Endothelial cell of umbilical vein (primary cell): Measurements from ENCODE around the gene SLC35E4. TPM values are rescaled to one million over a fixed set of nuclear protein-coding genes. Genes with fewer than 3 reads are reported as not detected.

ENCODE experiments used
- BruUV-seq: library from RNA; stranded (reverse); fragments of 400-500 nt; replicated peaks from 2 replicates; lab custom pipeline; 2021; lab: Mats Ljungman, UMichigan
- CTCF ChIA-PET: fragments of 300-600, 350-600 bp; sonication (Branson Sonifier 250); formaldehyde crosslinking; loops from one replicate; lab custom pipeline; 2021; ENCODE audit warnings: antibody characterized with exemption, inconsistent platforms; lab: Charles Lee
- POLR2A ChIA-PET: fragments of 300-600, 350-600 bp; sonication (Branson Sonifier 250); formaldehyde crosslinking; loops from one replicate; lab custom pipeline; 2021; ENCODE audit warnings: antibody characterized with exemption, inconsistent platforms; lab: Charles Lee
- DNase-seq: peaks from one replicate; pipeline ENCODE4 v3.0.0-alpha.2; 2011; ENCODE audit warnings: low read depth, low spot score
- FAIRE-seq: peaks from 2 replicates; lab custom pipeline; 2011; peaks lifted over from hg19 to GRCh38; lab: Jason Lieb, UNC
- H2AFZ ChIP-seq: 2 replicates; pipeline ENCODE4 v1.6.0; 2012; ENCODE audit warnings: low read depth, low read length, control low read depth, inconsistent platforms
- H3K27ac ChIP-seq: 2 replicates; pipeline ENCODE4 v1.5.1; 2011; ENCODE audit warnings: low read depth, mild to moderate bottlenecking, control low read depth, low read length, moderate library complexity; ENCODE audit not compliant: insufficient read depth
- H3K27me3 ChIP-seq, 2 experiments: 2 replicates each; pipeline versions ENCODE4 v1.6.0 to v1.6.1; 2011; ENCODE audit warnings: low read length in 2 of 2, mixed read lengths in 1 of 2; ENCODE audit not compliant: control insufficient read depth in 2 of 2, insufficient read depth in 2 of 2
- H3K36me3 ChIP-seq, 2 experiments: 2 replicates in 1 of 2; 3 replicates in 1 of 2; pipeline ENCODE4 v1.5.1; 2011; ENCODE audit warnings: low read length in 2 of 2, mild to moderate bottlenecking in 1 of 2, moderate library complexity in 1 of 2; ENCODE audit not compliant: control insufficient read depth in 2 of 2, insufficient read depth in 2 of 2; ENCODE audit errors: extremely low read depth in 1 of 2
- H3K4me1 ChIP-seq: 3 replicates; pipeline ENCODE4 v1.5.1; 2011; ENCODE audit warnings: mild to moderate bottlenecking, low read length; ENCODE audit not compliant: control insufficient read depth, insufficient read depth; ENCODE audit errors: extremely low read depth
- H3K4me2 ChIP-seq: 2 replicates; pipeline ENCODE4 v1.6.1; 2011; ENCODE audit warnings: low read length, control low read depth, mixed read lengths; ENCODE audit not compliant: insufficient read depth
- H3K4me3 ChIP-seq, 3 experiments: fragments of 200-600 bp in 1 of 3; sonication (generic), shearing (Covaris generic) in 1 of 3; replicated peaks in 1 of 3; 2 replicates each; pipeline ENCODE4 v1.5.1; 2011 to 2016; ENCODE audit warnings: control low read depth in 3 of 3, low read length in 3 of 3, mild to moderate bottlenecking in 2 of 3, inconsistent platforms in 1 of 3, low read depth in 1 of 3, moderate library complexity in 1 of 3; ENCODE audit not compliant: insufficient read depth in 1 of 3
- H3K79me2 ChIP-seq: 2 replicates; pipeline ENCODE4 v1.6.0; 2012; ENCODE audit warnings: low read length, inconsistent platforms; ENCODE audit not compliant: control insufficient read depth, insufficient read depth
- H3K9ac ChIP-seq: replicated peaks from 2 replicates; pipeline ENCODE3; 2011; ENCODE audit warnings: low read length, control low read depth; ENCODE audit not compliant: insufficient read depth; ENCODE audit errors: extremely low read depth
- H3K9me1 ChIP-seq: replicated peaks from 3 replicates; pipeline ENCODE4 v1.6.0; 2011; ENCODE audit warnings: mild to moderate bottlenecking, low read length; ENCODE audit not compliant: control insufficient read depth, insufficient read depth; ENCODE audit errors: extremely low read depth
- H3K9me3 ChIP-seq: replicated peaks from 2 replicates; pipeline ENCODE4 v1.5.1; 2012; ENCODE audit warnings: low read length, inconsistent platforms; ENCODE audit not compliant: control insufficient read depth, insufficient read depth
- H4K20me1 ChIP-seq: replicated peaks from 2 replicates; pipeline ENCODE3; 2011; ENCODE audit warnings: mild to moderate bottlenecking, low read length; ENCODE audit not compliant: control insufficient read depth, insufficient read depth; ENCODE audit errors: extremely low read depth
- EZH2 ChIP-seq: IDR thresholded peaks from 2 replicates; pipeline ENCODE4 v1.6.1; 2012; ENCODE audit warnings: borderline replicate concordance, low read depth, mild to moderate bottlenecking, moderate library complexity, low read length, inconsistent platforms; ENCODE audit not compliant: severe bottlenecking
- FOS ChIP-seq: IDR thresholded peaks from 2 replicates; pipeline ENCODE4 v1.6.1; 2011; ENCODE audit warnings: mild to moderate bottlenecking, low read length, moderate library complexity, borderline replicate concordance; ENCODE audit not compliant: insufficient read depth
- GATA2 ChIP-seq: IDR thresholded peaks from 2 replicates; pipeline ENCODE4 v1.7.0; 2011; ENCODE audit warnings: low read depth, mild to moderate bottlenecking, moderate library complexity, mixed read lengths, low read length; ENCODE audit not compliant: insufficient read length, insufficient read depth
- JUN ChIP-seq: IDR thresholded peaks from 2 replicates; pipeline ENCODE4 v1.6.1; 2011; ENCODE audit warnings: borderline replicate concordance, low read depth; ENCODE audit not compliant: insufficient read length, insufficient read depth
- MYC ChIP-seq: IDR thresholded peaks from one replicate; pipeline ENCODE4 v1.6.1; 2011; ENCODE audit warnings: mild to moderate bottlenecking, low read depth, low read length
- POLR2A ChIP-seq: IDR thresholded peaks from 2 replicates; pipeline ENCODE4 v1.6.1; 2012; ENCODE audit warnings: low read depth, mild to moderate bottlenecking, control low read depth, low read length
- POLR2AphosphoS5 ChIP-seq: IDR thresholded peaks from 2 replicates; pipeline ENCODE4 v1.6.1; 2012; ENCODE audit warnings: low read depth, mild to moderate bottlenecking, control low read depth, low read length, moderate library complexity; ENCODE audit not compliant: insufficient read depth
- dilution Hi-C: fragments of 300-500 bp; cut with MboI; formaldehyde crosslinking; loops from one replicate; pipeline ENCODE4 v1.15.0; 2019; ENCODE audit warnings: low sequenced_read_pairs; ENCODE audit not compliant: extremely low pct_ligation_motif_present
- intact Hi-C: fragments of 100-400 bp; cut with micrococcal nuclease; formaldehyde crosslinking; loops from one replicate; pipeline ENCODE4 v1.10.0; 2022
- polyA plus RNA-seq, 4 experiments: library from polyadenylated mRNA; depleted of rRNA in 3 of 4; stranded (reverse) in 3 of 4; unstranded in 1 of 4; fragments of >200 nt; gene quantifications; 2 replicates each; pipeline versions ENCODE4 v1.2.1 to v1.2.3, GENCODE V29; 2011 to 2012; ENCODE audit warnings: missing spikeins in 1 of 4
- total RNA-seq: library from RNA; stranded (reverse); gene quantifications from 2 replicates; pipeline ENCODE4 v1.2.3, GENCODE V29; 2021
- TF ChIP-seq, protein P1 (sequence below): IDR thresholded peaks from 2 replicates; pipeline ENCODE4 v1.6.1; 2011; ENCODE audit not compliant: insufficient read depth, insufficient read length
- TF ChIP-seq, protein P2 (sequence below), 2 donors: IDR thresholded peaks; 1 replicate in 1 of 2; 2 replicates in 1 of 2; pipeline ENCODE4 v1.5.1; 2011; ENCODE audit warnings: low read length in 2 of 2, mild to moderate bottlenecking in 2 of 2, moderate library complexity in 2 of 2, control low read depth in 1 of 2, inconsistent platforms in 1 of 2, low read depth in 1 of 2; ENCODE audit not compliant: insufficient read depth in 1 of 2; ENCODE audit errors: extremely low read depth in 1 of 2

Gene SLC35E4
- total and polyA plus RNA-seq, 2 donors (not counting 3 experiments of a cell fraction or from before 2014, with no cell fraction given): 10.7 to 15.3 TPM

DNA sequence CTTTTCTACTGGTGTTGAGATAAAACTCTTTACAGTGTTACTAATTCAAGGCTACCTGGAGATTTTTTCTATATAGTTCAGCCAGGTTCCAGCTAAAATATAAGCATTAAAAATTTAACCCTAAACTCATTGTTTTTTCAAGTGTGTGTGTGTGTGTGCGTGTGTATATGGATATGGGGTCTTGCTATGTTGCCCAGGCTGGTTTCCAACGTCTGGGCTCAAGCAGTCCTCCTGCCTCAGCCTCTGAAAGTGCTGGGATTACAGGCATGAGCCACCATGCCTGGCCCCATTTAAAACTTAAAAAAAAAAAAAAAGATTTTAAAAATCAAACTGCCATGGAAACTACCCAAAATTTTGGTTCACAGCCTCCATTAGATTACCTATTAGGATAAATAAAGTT is 39.4 kb upstream of the SLC35E4 start:
- POLR2A ChIA-PET: interaction anchor here (0.7 kb wide), 1 partner anchor 8 kb away, joined by 3 read pairs; no protein-coding TSS in a partner anchor
- TF ChIP-seq MYC: no peak
- TF ChIP-seq POLR2AphosphoS5: no peak
- TF ChIP-seq, protein P1, sequence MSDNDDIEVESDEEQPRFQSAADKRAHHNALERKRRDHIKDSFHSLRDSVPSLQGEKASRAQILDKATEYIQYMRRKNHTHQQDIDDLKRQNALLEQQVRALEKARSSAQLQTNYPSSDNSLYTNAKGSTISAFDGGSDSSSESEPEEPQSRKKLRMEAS: no peak
- no peak for TF ChIP-seq JUN
- TF ChIP-seq GATA2: no peak
- no peak for TF ChIP-seq EZH2
- no peak for TF ChIP-seq POLR2A
- no peak for TF ChIP-seq FOS
- TF ChIP-seq, protein P2, sequence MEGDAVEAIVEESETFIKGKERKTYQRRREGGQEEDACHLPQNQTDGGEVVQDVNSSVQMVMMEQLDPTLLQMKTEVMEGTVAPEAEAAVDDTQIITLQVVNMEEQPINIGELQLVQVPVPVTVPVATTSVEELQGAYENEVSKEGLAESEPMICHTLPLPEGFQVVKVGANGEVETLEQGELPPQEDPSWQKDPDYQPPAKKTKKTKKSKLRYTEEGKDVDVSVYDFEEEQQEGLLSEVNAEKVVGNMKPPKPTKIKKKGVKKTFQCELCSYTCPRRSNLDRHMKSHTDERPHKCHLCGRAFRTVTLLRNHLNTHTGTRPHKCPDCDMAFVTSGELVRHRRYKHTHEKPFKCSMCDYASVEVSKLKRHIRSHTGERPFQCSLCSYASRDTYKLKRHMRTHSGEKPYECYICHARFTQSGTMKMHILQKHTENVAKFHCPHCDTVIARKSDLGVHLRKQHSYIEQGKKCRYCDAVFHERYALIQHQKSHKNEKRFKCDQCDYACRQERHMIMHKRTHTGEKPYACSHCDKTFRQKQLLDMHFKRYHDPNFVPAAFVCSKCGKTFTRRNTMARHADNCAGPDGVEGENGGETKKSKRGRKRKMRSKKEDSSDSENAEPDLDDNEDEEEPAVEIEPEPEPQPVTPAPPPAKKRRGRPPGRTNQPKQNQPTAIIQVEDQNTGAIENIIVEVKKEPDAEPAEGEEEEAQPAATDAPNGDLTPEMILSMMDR (IDR thresholded peaks at IDR 0.05; ENCODE audit: extremely low read depth in 1 of 2, insufficient read depth in 1 of 2, low read depth in 1 of 2, low read length in 2 of 2): no peak
- H3K9me1 ChIP-seq: no peaks in the 10 kb centered on the region
- dilution Hi-C loops (no loop called here), intact Hi-C loops (no loop called here)
- H3K79me2 ChIP-seq: peaks cover 5% of the 10 kb centered on the region
- FAIRE-seq (no peak), DNase-seq (no peak)
- H3K36me3 ChIP-seq: no peaks in the 10 kb centered on the region
- no peak overlapping the region for H3K27ac ChIP-seq
- no peak overlapping the region for H3K4me3 ChIP-seq
- no peaks in the 10 kb centered on the region for H3K9me3 ChIP-seq
- CTCF ChIA-PET: interaction anchor here (1.0 to 1.9 kb wide), 2 partner anchors 10 to 159 kb away, joined by 5 to 7 read pairs; no protein-coding TSS in a partner anchor
- no peak overlapping the region for H3K4me2 ChIP-seq
- no peaks in the 10 kb centered on the region for H3K27me3 ChIP-seq
- H3K4me1 ChIP-seq: peaks cover under 1% of the 10 kb centered on the region
- BruUV-seq: no TSS peak
- H3K9ac ChIP-seq: no peak overlapping the region
- no peak overlapping the region for H2AFZ ChIP-seq
- H4K20me1 ChIP-seq: no peaks in the 10 kb centered on the region
